ENCODE data around the gene CIPC. TPM values are rescaled to one million over a fixed set of nuclear protein-coding genes. Genes with fewer than 3 reads are reported as not detected.

CIPC gene
- total and polyA plus RNA-seq, 8 donors: 6.0 to 81.1 (median 19.6) TPM

- 7 to 15% (median 7%) methylated on average over 8 to 9 of the region's 9 CpGs for WGBS, 5 donors
- TF ChIP-seq CTCF (IDR thresholded peaks at IDR 0.05): no peak
- no peak for TF ChIP-seq POLR2A (IDR thresholded peaks at IDR 0.05)
- no peak for TF ChIP-seq EP300 (IDR thresholded peaks at IDR 0.05)
- TF ChIP-seq POLR2AphosphoS5 (IDR thresholded peaks at IDR 0.05): no peak
- H3K27ac ChIP-seq: no peak overlapping the region
- no peaks in the 10 kb centered on the region for H3K36me3 ChIP-seq
- no peak for DNase-seq
- H3K27me3 ChIP-seq: peaks cover 18 to 100% (median 93%) of the 10 kb centered on the region in 3 donors
- no peaks in the 10 kb centered on the region for H3K9me3 ChIP-seq
- intact Hi-C loops (cut with DNase I; ENCODE audit: low total_unique reads): no loop called here
- H3K4me3 ChIP-seq: peak overlapping the region in 2 of 4 donors; percentile 47 to 51
- peaks cover 23 to 31% (median 26%) of the 10 kb centered on the region in 4 donors for H3K4me1 ChIP-seq
Observed at GRCh38 chr14:77142005-77142800, 44.1 kb downstream of the CIPC start.

- 2 to 14% (median 8%) methylated on average over 4 of the region's 4 CpGs for WGBS, 5 donors
- TF ChIP-seq EP300 (IDR thresholded peaks at IDR 0.05): no peak
- TF ChIP-seq POLR2AphosphoS5 (IDR thresholded peaks at IDR 0.05): no peak
- no peak for TF ChIP-seq CTCF (IDR thresholded peaks at IDR 0.05)
- no peak for TF ChIP-seq POLR2A (IDR thresholded peaks at IDR 0.05)
- intact Hi-C loops (cut with DNase I; ENCODE audit: low total_unique reads): no loop called here
- Histone ChIP-seq H3K4me3 (no peak overlapping the region), H3K4me1 (peaks cover 23 to 31% (median 26%) of the 10 kb centered on the region in 4 donors), H3K9me3 (no peaks in the 10 kb centered on the region), H3K27me3 (peaks cover 18 to 96% (median 85%) of the 10 kb centered on the region in 3 donors), H3K27ac (no peak overlapping the region), H3K36me3 (no peaks in the 10 kb centered on the region)
- DNase-seq: peak in 1 of 2 donors; percentile 33
Observed at GRCh38 chr14:77143071-77143470, 45.0 kb downstream of the CIPC start.

GRCh38 chr14:77144412-77145115, 46.5 kb downstream of the CIPC start:
- Histone ChIP-seq H3K36me3 (no peaks in the 10 kb centered on the region), H3K27ac (no peak overlapping the region), H3K27me3 (peaks cover 10 to 81% (median 70%) of the 10 kb centered on the region in 3 donors), H3K4me1 (peaks cover 19 to 26% (median 23%) of the 10 kb centered on the region in 4 donors), H3K4me3 (no peak overlapping the region), H3K9me3 (no peaks in the 10 kb centered on the region)
- intact Hi-C loops (cut with DNase I; ENCODE audit: low total_unique reads): no loop called here
- no peak for TF ChIP-seq CTCF (IDR thresholded peaks at IDR 0.05)
- TF ChIP-seq EP300 (IDR thresholded peaks at IDR 0.05): no peak
- TF ChIP-seq POLR2A (IDR thresholded peaks at IDR 0.05): no peak
- DNase-seq: no peak
- WGBS, 5 donors: 57 to 68% (median 62%) methylated on average over 4 of the region's 4 CpGs

GRCh38 chr14:77145975-77146740, 48.1 kb downstream of the CIPC start:
- Histone ChIP-seq H3K4me3 (no peak overlapping the region), H3K27me3 (peaks cover 0 to 65% (median 54%) of the 10 kb centered on the region in 3 donors), H3K4me1 (peaks cover 7 to 10% (median 8%) of the 10 kb centered on the region in 4 donors), H3K27ac (no peak overlapping the region), H3K36me3 (no peaks in the 10 kb centered on the region), H3K9me3 (no peaks in the 10 kb centered on the region)
- 6 to 13% (median 8%) methylated on average over 7 to 10 of the region's 10 CpGs for WGBS, 5 donors
- TF ChIP-seq EP300 (IDR thresholded peaks at IDR 0.05) (no peak), CTCF (IDR thresholded peaks at IDR 0.05) (no peak), POLR2A (IDR thresholded peaks at IDR 0.05) (no peak), POLR2AphosphoS5 (IDR thresholded peaks at IDR 0.05) (no peak)
- no peak for DNase-seq
- intact Hi-C loops (cut with DNase I; ENCODE audit: low total_unique reads): no loop called here

All from stomach (tissue), 9 donors.